ENCODE measurements around the gene MADCAM1.

MADCAM1 gene

GRCh38 chr19:547836-548720 lies 51.8 kb downstream of the MADCAM1 start:
- Histone ChIP-seq H3K9me3 (ENCODE audit: control insufficient read depth in 2 of 2, low read length in 2 of 2) (no peaks in the 10 kb centered on the region), H3K36me3 (ENCODE audit: control insufficient read depth in 2 of 2, insufficient read depth in 2 of 2, low read length in 2 of 2) (no peaks in the 10 kb centered on the region), H3K4me1 (ENCODE audit: control insufficient read depth, insufficient read depth, low read length) (peaks cover 5% of the 10 kb centered on the region), H3K9ac (ENCODE audit: low read length in 2 of 2) (no peak overlapping the region), H3K4me3 (ENCODE audit: low read length in 2 of 2) (no peak overlapping the region), H3K27ac (ENCODE audit: low read length) (no peak overlapping the region), H3K27me3 (ENCODE audit: control insufficient read depth in 1 of 2, insufficient read depth in 2 of 2, low read length in 2 of 2) (no peaks in the 10 kb centered on the region)

GRCh38 chr19:548886-549830 lies 52.9 kb downstream of the MADCAM1 start:
- H3K4me3 ChIP-seq (ENCODE audit: low read length in 2 of 2) = no peak overlapping the region
- H3K9me3 ChIP-seq (ENCODE audit: control insufficient read depth in 2 of 2, low read length in 2 of 2) = no peaks in the 10 kb centered on the region
- no peak overlapping the region for H3K27ac ChIP-seq (ENCODE audit: low read length)
- H3K36me3 ChIP-seq (ENCODE audit: control insufficient read depth in 2 of 2, insufficient read depth in 2 of 2, low read length in 2 of 2) = no peaks in the 10 kb centered on the region
- peaks cover 5% of the 10 kb centered on the region for H3K4me1 ChIP-seq (ENCODE audit: control insufficient read depth, insufficient read depth, low read length)
- no peak overlapping the region for H3K9ac ChIP-seq (ENCODE audit: low read length in 2 of 2)
- H3K27me3 ChIP-seq (ENCODE audit: control insufficient read depth in 1 of 2, insufficient read depth in 2 of 2, low read length in 2 of 2) = no peaks in the 10 kb centered on the region

- no peak overlapping the region for H3K27ac ChIP-seq (ENCODE audit: low read length)
Observed at GRCh38 chr19:554817-555216, 58.5 kb downstream of the MADCAM1 start.

More at GRCh38 chr19:554817-555216, 58.5 kb downstream of the MADCAM1 start:
- H3K4me1 ChIP-seq (ENCODE audit: control insufficient read depth, insufficient read depth, low read length) = peaks cover 7% of the 10 kb centered on the region
- H3K36me3 ChIP-seq (ENCODE audit: control insufficient read depth in 2 of 2, insufficient read depth in 2 of 2, low read length in 2 of 2) = no peaks in the 10 kb centered on the region
- no peaks in the 10 kb centered on the region for H3K27me3 ChIP-seq (ENCODE audit: control insufficient read depth in 1 of 2, insufficient read depth in 2 of 2, low read length in 2 of 2)
- no peak overlapping the region for H3K9ac ChIP-seq (ENCODE audit: low read length in 2 of 2)
- no peaks in the 10 kb centered on the region for H3K9me3 ChIP-seq (ENCODE audit: control insufficient read depth in 2 of 2, low read length in 2 of 2)
- H3K4me3 ChIP-seq (ENCODE audit: low read length in 2 of 2) = no peak overlapping the region
